ENCODE data around the gene PNPLA6.

Gene PNPLA6

GRCh38 chr19:7540761-7541474 is 5.4 kb downstream of the PNPLA6 start:
- H3K18ac ChIP-seq (ENCODE audit: low read depth in 1 of 2, low read length in 2 of 2): no peak overlapping the region
- H4K8ac ChIP-seq (ENCODE audit: low read length): no peak overlapping the region
- no peak overlapping the region for H3K4me2 ChIP-seq (ENCODE audit: low read length, poor library complexity, severe bottlenecking)
- H2BK15ac ChIP-seq (ENCODE audit: low read depth, poor library complexity, severe bottlenecking): no peak overlapping the region
- peaks cover 65 to 77% of the 10 kb centered on the region in 2 experiments for H3K36me3 ChIP-seq (ENCODE audit: control insufficient read depth in 1 of 2, insufficient read depth in 2 of 2, low read depth in 1 of 2, low read length in 2 of 2)
- no peak for DNase-seq
- no peak overlapping the region for H3K14ac ChIP-seq (ENCODE audit: low read length in 2 of 2)
- no peak overlapping the region for H3K27ac ChIP-seq (ENCODE audit: low read length, poor library complexity, severe bottlenecking)
- H3K23ac ChIP-seq (ENCODE audit: low read length in 2 of 2): no peak overlapping the region
- H2AFZ ChIP-seq (ENCODE audit: low read depth, low read length): no peak overlapping the region
- no peaks in the 10 kb centered on the region for H3K9me3 ChIP-seq (ENCODE audit: control insufficient read depth, low read length)
- H2BK12ac ChIP-seq (ENCODE audit: low read length in 2 of 2): no peak overlapping the region
- H3K4me1 ChIP-seq (ENCODE audit: control insufficient read depth, insufficient read depth, low read depth, low read length): peaks cover 9% of the 10 kb centered on the region
- peaks cover 49% of the 10 kb centered on the region for H3K79me1 ChIP-seq (replicated peaks; ENCODE audit: low read length, poor library complexity, severe bottlenecking)
- no peak overlapping the region for H2AK5ac ChIP-seq (ENCODE audit: low read length, severe bottlenecking)
- no peak overlapping the region for H2BK120ac ChIP-seq (ENCODE audit: low read depth, low read length)
- no peaks in the 10 kb centered on the region for H3K27me3 ChIP-seq (ENCODE audit: control insufficient read depth in 1 of 2, insufficient read depth in 1 of 2, low read length in 2 of 2)
- 79% methylated on average over 38 of the region's 39 CpGs for WGBS
- H3K9ac ChIP-seq (ENCODE audit: low read length): no peak overlapping the region
- H2BK5ac ChIP-seq (ENCODE audit: low read depth, low read length, poor library complexity, severe bottlenecking): no peak overlapping the region
- no peak overlapping the region for H4K91ac ChIP-seq (ENCODE audit: low read length)
- no peak overlapping the region for H3K4me3 ChIP-seq (ENCODE audit: insufficient read depth in 1 of 2, low read depth in 1 of 2, low read length in 2 of 2)
- no peak overlapping the region for H3K4ac ChIP-seq (ENCODE audit: low read depth in 1 of 2, low read length in 2 of 2)

- H4K8ac ChIP-seq (ENCODE audit: low read length): no peak overlapping the region
- H3K23ac ChIP-seq (ENCODE audit: low read length in 2 of 2): no peak overlapping the region
- H3K79me1 ChIP-seq (replicated peaks; ENCODE audit: low read length, poor library complexity, severe bottlenecking): peaks cover 44% of the 10 kb centered on the region
- H3K36me3 ChIP-seq (ENCODE audit: control insufficient read depth in 1 of 2, insufficient read depth in 2 of 2, low read depth in 1 of 2, low read length in 2 of 2): peaks cover 71 to 79% of the 10 kb centered on the region in 2 experiments
- H2BK12ac ChIP-seq (ENCODE audit: low read length in 2 of 2): no peak overlapping the region
- no peak overlapping the region for H3K27ac ChIP-seq (ENCODE audit: low read length, poor library complexity, severe bottlenecking)
- no peak overlapping the region for H3K4ac ChIP-seq (ENCODE audit: low read depth in 1 of 2, low read length in 2 of 2)
- no peak overlapping the region for H3K14ac ChIP-seq (ENCODE audit: low read length in 2 of 2)
- H3K27me3 ChIP-seq (ENCODE audit: control insufficient read depth in 1 of 2, insufficient read depth in 1 of 2, low read length in 2 of 2): no peaks in the 10 kb centered on the region
- H3K18ac ChIP-seq (ENCODE audit: low read depth in 1 of 2, low read length in 2 of 2): no peak overlapping the region
- H3K9ac ChIP-seq (ENCODE audit: low read length): no peak overlapping the region
- WGBS: 94% methylated on average over 15 of the region's 15 CpGs
- no peak for DNase-seq
- H3K4me1 ChIP-seq (ENCODE audit: control insufficient read depth, insufficient read depth, low read depth, low read length): peaks cover 4% of the 10 kb centered on the region
- H2BK120ac ChIP-seq (ENCODE audit: low read depth, low read length): no peak overlapping the region
- no peak overlapping the region for H3K4me3 ChIP-seq (ENCODE audit: insufficient read depth in 1 of 2, low read depth in 1 of 2, low read length in 2 of 2)
- H2AFZ ChIP-seq (ENCODE audit: low read depth, low read length): no peak overlapping the region
- no peak overlapping the region for H2BK15ac ChIP-seq (ENCODE audit: low read depth, poor library complexity, severe bottlenecking)
- no peaks in the 10 kb centered on the region for H3K9me3 ChIP-seq (ENCODE audit: control insufficient read depth, low read length)
- H2BK5ac ChIP-seq (ENCODE audit: low read depth, low read length, poor library complexity, severe bottlenecking): no peak overlapping the region
- no peak overlapping the region for H3K4me2 ChIP-seq (ENCODE audit: low read length, poor library complexity, severe bottlenecking)
- no peak overlapping the region for H4K91ac ChIP-seq (ENCODE audit: low read length)
- no peak overlapping the region for H2AK5ac ChIP-seq (ENCODE audit: low read length, severe bottlenecking)
These were observed 5.9 kb downstream of the PNPLA6 start for GRCh38 chr19:7541475-7541824.

GRCh38 chr19:7541828-7542443 is 6.4 kb downstream of the PNPLA6 start:
- WGBS: 94% methylated on average over 11 of the region's 11 CpGs
- no peaks in the 10 kb centered on the region for H3K9me3 ChIP-seq (ENCODE audit: control insufficient read depth, low read length)

GRCh38 chr19:7542556-7543348 is 7.2 kb downstream of the PNPLA6 start:
- H3K18ac ChIP-seq (ENCODE audit: low read depth in 1 of 2, low read length in 2 of 2): no peak overlapping the region
- no peak overlapping the region for H2BK12ac ChIP-seq (ENCODE audit: low read length in 2 of 2)
- H3K36me3 ChIP-seq (ENCODE audit: control insufficient read depth in 1 of 2, insufficient read depth in 2 of 2, low read depth in 1 of 2, low read length in 2 of 2): peaks cover 67 to 73% of the 10 kb centered on the region in 2 experiments
- H3K4me1 ChIP-seq (ENCODE audit: control insufficient read depth, insufficient read depth, low read depth, low read length): peaks cover 3% of the 10 kb centered on the region
- no peak overlapping the region for H2AK5ac ChIP-seq (ENCODE audit: low read length, severe bottlenecking)
- H4K8ac ChIP-seq (ENCODE audit: low read length): no peak overlapping the region
- H4K91ac ChIP-seq (ENCODE audit: low read length): no peak overlapping the region
- no peak overlapping the region for H3K14ac ChIP-seq (ENCODE audit: low read length in 2 of 2)
- H2BK5ac ChIP-seq (ENCODE audit: low read depth, low read length, poor library complexity, severe bottlenecking): no peak overlapping the region
- H3K27ac ChIP-seq (ENCODE audit: low read length, poor library complexity, severe bottlenecking): no peak overlapping the region
- peaks cover 39% of the 10 kb centered on the region for H3K79me1 ChIP-seq (replicated peaks; ENCODE audit: low read length, poor library complexity, severe bottlenecking)
- no peak overlapping the region for H3K4me2 ChIP-seq (ENCODE audit: low read length, poor library complexity, severe bottlenecking)
- H2AFZ ChIP-seq (ENCODE audit: low read depth, low read length): no peak overlapping the region
- no peak overlapping the region for H3K4ac ChIP-seq (ENCODE audit: low read depth in 1 of 2, low read length in 2 of 2)
- no peak overlapping the region for H3K4me3 ChIP-seq (ENCODE audit: insufficient read depth in 1 of 2, low read depth in 1 of 2, low read length in 2 of 2)
- H3K27me3 ChIP-seq (ENCODE audit: control insufficient read depth in 1 of 2, insufficient read depth in 1 of 2, low read length in 2 of 2): no peaks in the 10 kb centered on the region
- DNase-seq: no peak
- H3K9ac ChIP-seq (ENCODE audit: low read length): no peak overlapping the region
- H3K23ac ChIP-seq (ENCODE audit: low read length in 2 of 2): no peak overlapping the region
- 99% methylated on average over 24 of the region's 24 CpGs for WGBS
- no peaks in the 10 kb centered on the region for H3K9me3 ChIP-seq (ENCODE audit: control insufficient read depth, low read length)
- H2BK15ac ChIP-seq (ENCODE audit: low read depth, poor library complexity, severe bottlenecking): no peak overlapping the region
- H2BK120ac ChIP-seq (ENCODE audit: low read depth, low read length): no peak overlapping the region

More at GRCh38 chr19:7541828-7542443, 6.4 kb downstream of the PNPLA6 start:
- DNase-seq: no peak
- Histone ChIP-seq H3K4me3 (ENCODE audit: insufficient read depth in 1 of 2, low read depth in 1 of 2, low read length in 2 of 2) (no peak overlapping the region), H3K14ac (ENCODE audit: low read length in 2 of 2) (no peak overlapping the region), H2BK120ac (ENCODE audit: low read depth, low read length) (no peak overlapping the region), H3K79me1 (replicated peaks; ENCODE audit: low read length, poor library complexity, severe bottlenecking) (peaks cover 44% of the 10 kb centered on the region), H3K4me1 (ENCODE audit: control insufficient read depth, insufficient read depth, low read depth, low read length) (peaks cover 3% of the 10 kb centered on the region), H4K91ac (ENCODE audit: low read length) (no peak overlapping the region), H3K4ac (ENCODE audit: low read depth in 1 of 2, low read length in 2 of 2) (no peak overlapping the region), H2AK5ac (ENCODE audit: low read length, severe bottlenecking) (no peak overlapping the region), H3K27ac (ENCODE audit: low read length, poor library complexity, severe bottlenecking) (no peak overlapping the region), H3K27me3 (ENCODE audit: control insufficient read depth in 1 of 2, insufficient read depth in 1 of 2, low read length in 2 of 2) (no peaks in the 10 kb centered on the region), H3K18ac (ENCODE audit: low read depth in 1 of 2, low read length in 2 of 2) (no peak overlapping the region), H3K36me3 (ENCODE audit: control insufficient read depth in 1 of 2, insufficient read depth in 2 of 2, low read depth in 1 of 2, low read length in 2 of 2) (peaks cover 69 to 80% of the 10 kb centered on the region in 2 experiments), H4K8ac (ENCODE audit: low read length) (no peak overlapping the region), H2BK15ac (ENCODE audit: low read depth, poor library complexity, severe bottlenecking) (no peak overlapping the region), H2BK12ac (ENCODE audit: low read length in 2 of 2) (no peak overlapping the region), H3K23ac (ENCODE audit: low read length in 2 of 2) (no peak overlapping the region), H2AFZ (ENCODE audit: low read depth, low read length) (no peak overlapping the region), H2BK5ac (ENCODE audit: low read depth, low read length, poor library complexity, severe bottlenecking) (no peak overlapping the region), H3K4me2 (ENCODE audit: low read length, poor library complexity, severe bottlenecking) (no peak overlapping the region), H3K9ac (ENCODE audit: low read length) (no peak overlapping the region)
